Measurements from ENCODE around the gene AK5.
"Not testable (repeated sequence)": the region's sequence is repeated elsewhere in the genome, so short reads cannot be mapped to it uniquely, and the experiment has no call there.

AK5 gene

GRCh38 chr1:77513839-77514763 lies 232.3 kb downstream of the AK5 start:
- DNase-seq, result no peak

GRCh38 chr1:77514921-77515776 lies 233.3 kb downstream of the AK5 start:
- DNase-seq, result no peak

GRCh38 chr1:77516106-77516505 lies 234.3 kb downstream of the AK5 start:
- DNase-seq, result no peak

GRCh38 chr1:77524038-77524437 lies 242.2 kb downstream of the AK5 start:
- no peak for DNase-seq

- not testable (repeated sequence) for DNase-seq
These were observed 249.3 kb downstream of the AK5 start for GRCh38 chr1:77531149-77531548.

- not testable (repeated sequence) for DNase-seq
These were observed 249.9 kb downstream of the AK5 start for GRCh38 chr1:77531596-77532280.

- DNase-seq, result no peak
These were observed 250.8 kb downstream of the AK5 start for GRCh38 chr1:77532641-77533040.

GRCh38 chr1:77533660-77534305 lies 252.0 kb downstream of the AK5 start:
- peak; percentile 60 to 68 for DNase-seq

GRCh38 chr1:77534456-77534855 lies 252.6 kb downstream of the AK5 start:
- DNase-seq, result no peak

- no peak for DNase-seq
These were observed 255.0 kb downstream of the AK5 start for GRCh38 chr1:77536813-77537212.

GRCh38 chr1:77538956-77539518 lies 257.2 kb downstream of the AK5 start:
- no peak for DNase-seq

GRCh38 chr1:77539519-77540142 lies 257.8 kb downstream of the AK5 start:
- no peak for DNase-seq

GRCh38 chr1:77540501-77541161 lies 258.8 kb downstream of the AK5 start:
- no peak for DNase-seq

- no peak for DNase-seq
These were observed 259.3 kb downstream of the AK5 start for GRCh38 chr1:77541162-77541545.

GRCh38 chr1:77542813-77543420 lies 261.1 kb downstream of the AK5 start:
- no peak for DNase-seq

- no peak for DNase-seq
These were observed 262.1 kb downstream of the AK5 start for GRCh38 chr1:77543822-77544448.

- DNase-seq, result no peak
These were observed 263.0 kb downstream of the AK5 start for GRCh38 chr1:77544845-77545244.

GRCh38 chr1:77545970-77546369 lies 264.2 kb downstream of the AK5 start:
- no peak for DNase-seq

- DNase-seq, result no peak
These were observed 265.1 kb downstream of the AK5 start for GRCh38 chr1:77546890-77547289.

GRCh38 chr1:77548285-77548684 lies 266.5 kb downstream of the AK5 start:
- DNase-seq, result no peak
